ENCODE measurements around the gene TADA2A. TPM values are rescaled to one million over a fixed set of nuclear protein-coding genes. Genes with fewer than 3 reads are reported as not detected.

The TADA2A gene
- total RNA-seq, 2 experiments from 2014 or later: 6.7 to 8.0 TPM

DNA sequence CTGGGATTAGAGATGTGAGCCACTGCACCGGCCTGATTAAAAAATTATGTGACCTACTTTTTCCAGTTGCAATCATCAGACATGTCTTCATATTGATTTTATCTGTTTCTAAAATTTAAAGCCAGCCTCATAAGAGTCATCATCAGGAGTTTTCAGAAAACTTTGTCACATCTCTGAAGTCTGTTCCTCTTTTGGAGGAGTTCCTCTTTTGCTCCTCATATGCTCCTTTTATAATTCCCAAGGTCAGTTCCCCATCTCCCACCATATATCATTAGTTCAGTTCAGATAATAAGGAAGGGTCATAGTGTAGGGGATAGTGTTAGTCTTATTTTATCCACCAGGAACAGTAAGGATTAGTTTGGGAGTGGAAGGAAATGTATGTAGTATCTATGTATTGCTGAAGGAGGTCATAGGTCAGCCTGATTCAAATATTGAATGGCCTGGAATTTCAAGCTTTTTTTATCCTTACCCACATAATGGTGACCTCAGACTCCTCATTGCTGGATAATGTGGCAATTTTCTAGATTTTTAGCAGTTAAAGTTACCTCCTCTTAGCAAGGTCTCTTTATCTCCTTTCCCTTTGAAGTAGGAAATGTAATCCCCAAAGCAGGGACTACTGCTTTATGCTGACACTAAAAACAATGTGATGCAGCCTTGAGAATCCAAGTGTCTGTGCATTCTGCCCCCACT, 69.2 kb downstream of the TADA2A start:
- no peak overlapping the region for H3K4me3 Mint-ChIP-seq
- Histone ChIP-seq H3K4me3 (ENCODE audit: low read length) (no peak overlapping the region), H3K4me1 (ENCODE audit: insufficient read depth, low read length) (no peaks in the 10 kb centered on the region), H3K9me3 (ENCODE audit: control insufficient read depth in 1 of 2, insufficient read depth in 1 of 2, low read length in 2 of 2) (no peaks in the 10 kb centered on the region), H3K27me3 (ENCODE audit: control insufficient read depth in 1 of 2, insufficient read depth in 2 of 2, low read length in 2 of 2) (no peaks in the 10 kb centered on the region), H3K27ac (ENCODE audit: low read depth in 1 of 2, low read length in 2 of 2) (no peak overlapping the region), H3K36me3 (ENCODE audit: insufficient read depth, low read length) (peaks cover 63% of the 10 kb centered on the region)
- ChIA-PET CTCF (no interaction called here), POLR2A (interaction anchor here (1.4 kb wide), 1 partner anchor 12 kb away, joined by 4 read pairs; no protein-coding TSS in a partner anchor)
- DNase-seq (peak in 2 of 14 experiments; percentile 6 to 26), ATAC-seq (ENCODE audit: poor library complexity) (no peak)
- no peaks in the 10 kb centered on the region for H3K27me3 Mint-ChIP-seq
- peaks cover 76% of the 10 kb centered on the region for H3K36me3 Mint-ChIP-seq (ENCODE audit: low read depth)
- H3K27ac Mint-ChIP-seq: no peak overlapping the region
- intact Hi-C loops (cut with DNase I, micrococcal nuclease): no loop called here
- H3K4me1 Mint-ChIP-seq (ENCODE audit: low read depth): no peaks in the 10 kb centered on the region
- TF ChIP-seq, protein P1, sequence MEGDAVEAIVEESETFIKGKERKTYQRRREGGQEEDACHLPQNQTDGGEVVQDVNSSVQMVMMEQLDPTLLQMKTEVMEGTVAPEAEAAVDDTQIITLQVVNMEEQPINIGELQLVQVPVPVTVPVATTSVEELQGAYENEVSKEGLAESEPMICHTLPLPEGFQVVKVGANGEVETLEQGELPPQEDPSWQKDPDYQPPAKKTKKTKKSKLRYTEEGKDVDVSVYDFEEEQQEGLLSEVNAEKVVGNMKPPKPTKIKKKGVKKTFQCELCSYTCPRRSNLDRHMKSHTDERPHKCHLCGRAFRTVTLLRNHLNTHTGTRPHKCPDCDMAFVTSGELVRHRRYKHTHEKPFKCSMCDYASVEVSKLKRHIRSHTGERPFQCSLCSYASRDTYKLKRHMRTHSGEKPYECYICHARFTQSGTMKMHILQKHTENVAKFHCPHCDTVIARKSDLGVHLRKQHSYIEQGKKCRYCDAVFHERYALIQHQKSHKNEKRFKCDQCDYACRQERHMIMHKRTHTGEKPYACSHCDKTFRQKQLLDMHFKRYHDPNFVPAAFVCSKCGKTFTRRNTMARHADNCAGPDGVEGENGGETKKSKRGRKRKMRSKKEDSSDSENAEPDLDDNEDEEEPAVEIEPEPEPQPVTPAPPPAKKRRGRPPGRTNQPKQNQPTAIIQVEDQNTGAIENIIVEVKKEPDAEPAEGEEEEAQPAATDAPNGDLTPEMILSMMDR (IDR thresholded peaks at IDR 0.05): no peak
- H3K9me3 Mint-ChIP-seq: no peaks in the 10 kb centered on the region

DNA sequence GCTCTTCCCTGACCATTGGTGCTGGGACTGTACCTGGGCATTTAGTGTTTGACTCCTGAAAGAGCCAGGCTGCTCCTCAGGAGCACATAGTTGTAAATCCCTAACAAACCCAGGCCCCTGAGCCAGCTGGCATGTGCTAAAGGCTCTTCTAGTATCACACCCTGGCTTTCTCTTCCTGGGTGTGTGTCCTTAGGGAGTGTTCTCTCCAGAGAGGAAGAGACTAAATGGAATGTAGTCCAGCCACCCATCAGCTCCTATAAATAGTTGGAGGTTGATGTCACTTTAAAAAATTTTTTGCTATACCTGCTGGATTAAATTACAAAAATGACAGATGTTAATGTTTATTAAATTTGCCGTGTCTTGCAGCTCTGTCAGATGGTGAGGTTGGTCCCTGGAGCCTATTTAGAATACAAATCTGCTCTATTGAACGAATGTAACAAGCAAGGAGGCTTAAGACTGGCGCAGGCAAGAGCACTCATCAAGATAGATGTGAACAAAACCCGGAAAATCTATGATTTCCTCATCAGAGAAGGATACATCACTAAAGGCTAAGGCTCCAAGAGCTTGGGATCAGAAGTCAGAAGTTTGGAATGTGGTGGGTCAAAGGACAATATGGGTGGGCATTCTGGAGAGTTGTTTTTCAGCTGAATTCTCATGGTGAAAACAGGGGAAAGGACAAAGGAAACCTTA, 69.9 kb downstream of the TADA2A start:
- CTCF ChIA-PET: interaction anchor here (0.6 kb wide), 1 partner anchor 114 kb away, joined by 3 read pairs; no protein-coding TSS in a partner anchor
- TF ChIP-seq, protein P1 (IDR thresholded peaks at IDR 0.05): no peak

DNA sequence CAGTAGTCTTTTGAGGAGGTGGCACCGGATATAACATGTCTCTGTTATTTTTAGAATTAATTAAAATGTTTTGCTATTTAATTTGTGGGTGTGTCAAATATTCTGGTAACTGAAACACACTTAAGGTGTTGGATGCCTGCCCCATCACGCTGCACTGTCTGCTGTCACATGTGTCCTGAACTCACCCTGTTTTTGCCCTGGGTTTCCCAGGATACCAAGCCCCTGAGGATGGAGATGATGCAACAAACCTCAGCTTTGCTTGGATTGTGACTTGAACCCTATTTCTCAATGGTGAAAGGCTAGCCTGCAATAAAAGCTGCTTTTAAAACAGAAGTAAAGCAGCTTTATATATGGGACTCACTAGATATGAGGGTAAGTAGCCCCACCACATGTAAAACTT, 71.5 kb downstream of the TADA2A start:
- DNase-seq: no peak
- Mint-ChIP-seq H3K27ac (no peak overlapping the region), H3K27me3 (no peaks in the 10 kb centered on the region), H3K4me1 (ENCODE audit: low read depth) (no peaks in the 10 kb centered on the region), H3K4me3 (no peak overlapping the region), H3K9me3 (no peaks in the 10 kb centered on the region), H3K36me3 (ENCODE audit: low read depth) (peaks cover 58% of the 10 kb centered on the region)
- Histone ChIP-seq H3K27me3 (ENCODE audit: control insufficient read depth in 1 of 2, insufficient read depth in 2 of 2, low read length in 2 of 2) (no peaks in the 10 kb centered on the region), H3K27ac (ENCODE audit: low read depth in 1 of 2, low read length in 2 of 2) (no peak overlapping the region), H3K4me1 (ENCODE audit: insufficient read depth, low read length) (no peaks in the 10 kb centered on the region), H3K9me3 (ENCODE audit: control insufficient read depth in 1 of 2, insufficient read depth in 1 of 2, low read length in 2 of 2) (no peaks in the 10 kb centered on the region), H3K36me3 (ENCODE audit: insufficient read depth, low read length) (peaks cover 53% of the 10 kb centered on the region), H3K4me3 (ENCODE audit: low read length) (no peak overlapping the region)
- TF ChIP-seq, protein P1 (IDR thresholded peaks at IDR 0.05): no peak
- no peak for ATAC-seq (ENCODE audit: poor library complexity)
- POLR2A ChIA-PET: no interaction called here
- intact Hi-C loops (cut with DNase I, micrococcal nuclease): no loop called here
- CTCF ChIA-PET: no interaction called here

More for the DNA sequence above, 69.9 kb downstream of the TADA2A start:
- Histone ChIP-seq H3K4me1 (ENCODE audit: insufficient read depth, low read length) (no peaks in the 10 kb centered on the region), H3K9me3 (ENCODE audit: control insufficient read depth in 1 of 2, insufficient read depth in 1 of 2, low read length in 2 of 2) (no peaks in the 10 kb centered on the region), H3K27me3 (ENCODE audit: control insufficient read depth in 1 of 2, insufficient read depth in 2 of 2, low read length in 2 of 2) (no peaks in the 10 kb centered on the region), H3K4me3 (ENCODE audit: low read length) (no peak overlapping the region), H3K27ac (ENCODE audit: low read depth in 1 of 2, low read length in 2 of 2) (no peak overlapping the region), H3K36me3 (ENCODE audit: insufficient read depth, low read length) (peaks cover 58% of the 10 kb centered on the region)
- POLR2A ChIA-PET: interaction anchor here (1.4 kb wide), 1 partner anchor 12 kb away, joined by 4 read pairs; no protein-coding TSS in a partner anchor
- ATAC-seq (ENCODE audit: poor library complexity) (no peak), DNase-seq (no peak)
- Mint-ChIP-seq H3K36me3 (ENCODE audit: low read depth) (peaks cover 70% of the 10 kb centered on the region), H3K4me3 (no peak overlapping the region), H3K4me1 (ENCODE audit: low read depth) (no peaks in the 10 kb centered on the region), H3K27ac (no peak overlapping the region), H3K9me3 (no peaks in the 10 kb centered on the region), H3K27me3 (no peaks in the 10 kb centered on the region)
- intact Hi-C loops (cut with DNase I, micrococcal nuclease): no loop called here
